ENCODE data around the gene ALDH9A1. TPM values are rescaled to one million over a fixed set of nuclear protein-coding genes. Genes with fewer than 3 reads are reported as not detected.

The ALDH9A1 gene
- total and polyA plus RNA-seq, 2 experiments from 2014 or later = 100 to 107 TPM

DNA sequence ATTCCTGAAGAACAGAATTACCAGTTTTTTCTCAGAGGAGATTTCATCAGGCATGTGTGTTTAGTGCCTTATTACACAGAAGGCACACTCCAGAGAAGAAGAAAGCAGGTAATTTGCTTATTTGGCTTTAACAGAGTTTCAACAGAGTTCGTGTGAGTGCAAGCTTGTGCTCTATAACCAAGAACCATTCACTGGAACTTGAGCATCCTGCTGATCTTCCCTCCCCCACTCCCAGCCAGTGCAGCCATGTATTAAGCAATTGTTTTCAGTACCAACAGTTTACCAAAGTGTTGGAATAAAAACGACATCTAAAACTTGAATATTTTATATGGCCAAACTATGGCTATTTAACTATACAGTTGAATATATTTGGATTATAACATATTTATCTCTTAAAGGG is 63.0 kb downstream of the ALDH9A1 start:
- Histone ChIP-seq H4K20me1 (ENCODE audit: insufficient read depth) (0 out of 2 replicates have a peak, but pooled peaks cover under 1% of the 10 kb centered on the region), H3K36me3 (ENCODE audit: low read depth) (peaks cover 4% of the 10 kb centered on the region; the same call in 1 of the 2 replicates), H3K27me3 (replicated peaks; ENCODE audit: insufficient read depth) (no peaks in the 10 kb centered on the region), H3K79me2 (ENCODE audit: insufficient read depth) (peaks cover 84% of the 10 kb centered on the region), H2AFZ (no peak overlapping the region), H3K4me2 (ENCODE audit: unreplicated experiment) (no peak overlapping the region), H3K27ac (no peak overlapping the region), H3K4me3 (no peak overlapping the region), H3K9me2 (ENCODE audit: insufficient read depth) (no peaks in the 10 kb centered on the region), H3K4me1 (ENCODE audit: insufficient read depth) (peaks cover 60% of the 10 kb centered on the region), H3K9ac (no peak overlapping the region), H3K9me3 (ENCODE audit: low read depth) (no peaks in the 10 kb centered on the region), H3F3A (ENCODE audit: insufficient read depth) (peaks cover 49% of the 10 kb centered on the region)
- WGBS, 2 experiments (ENCODE audit: low coverage in 1 of 2, low lambda C conversion rate in 2 of 2, missing lambda C conversion rate in 2 of 2) = 20 to 33% methylated on average over 2 of the region's 2 CpGs
- no peak for DNase-seq
- in situ Hi-C loops (cut with MboI) = no loop called here
- TF ChIP-seq EZH2phosphoT487 (IDR thresholded peaks at IDR 0.05; ENCODE audit: insufficient read depth, low read depth) (no peak), EZH2 (IDR thresholded peaks at IDR 0.05; ENCODE audit: insufficient read depth, poor library complexity, severe bottlenecking) (no peak)

DNA sequence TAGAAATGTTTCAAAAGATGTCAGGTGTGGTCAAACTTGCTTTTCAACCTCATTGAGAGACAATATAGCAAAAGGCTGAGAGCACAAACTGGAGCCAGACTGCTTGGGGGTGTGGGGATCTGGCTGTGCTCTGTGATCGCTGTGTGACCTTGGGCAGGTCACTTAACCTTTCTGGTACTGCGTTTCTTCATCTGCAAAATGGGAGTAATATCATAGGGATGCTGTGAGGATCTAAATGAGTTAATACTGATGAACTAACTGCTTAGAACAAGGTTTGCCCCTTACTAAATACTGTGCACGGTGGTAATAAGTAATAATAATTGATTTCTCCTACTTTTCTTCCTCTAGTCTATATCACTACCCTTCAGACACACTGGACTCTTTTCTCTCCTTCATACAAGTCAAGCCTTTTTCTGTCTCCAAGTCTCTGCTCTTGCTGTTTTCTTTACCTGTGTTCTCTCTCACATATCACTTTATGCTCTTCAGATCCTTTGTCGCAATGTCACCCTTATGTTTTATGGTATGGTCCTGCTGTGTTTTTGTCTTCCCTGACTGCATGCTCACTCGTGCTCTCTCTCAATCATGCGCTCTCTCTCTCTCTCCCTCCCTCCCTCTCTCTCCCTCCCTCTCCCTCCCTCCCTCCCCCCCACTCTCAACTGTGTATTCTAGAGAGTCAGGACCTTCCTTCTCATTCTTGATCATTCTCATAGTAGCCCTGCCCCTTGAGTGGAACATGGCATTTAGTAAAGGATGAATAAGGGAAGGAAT is 64.0 kb downstream of the ALDH9A1 start:
- H3F3A ChIP-seq (ENCODE audit: insufficient read depth) = peaks cover 49% of the 10 kb centered on the region
- peak overlapping the region; percentile 98 for H3K4me3 ChIP-seq
- no peaks in the 10 kb centered on the region for H3K36me3 ChIP-seq (ENCODE audit: low read depth)
- DNase-seq = no peak
- H3K79me2 ChIP-seq (ENCODE audit: insufficient read depth) = peaks cover 75% of the 10 kb centered on the region
- no peak overlapping the region for H2AFZ ChIP-seq
- H3K4me2 ChIP-seq (ENCODE audit: unreplicated experiment) = peak overlapping the region; percentile 96
- peaks cover 50% of the 10 kb centered on the region for H3K4me1 ChIP-seq (ENCODE audit: insufficient read depth)
- H3K27ac ChIP-seq = peak overlapping the region; percentile 91
- peak overlapping the region; percentile 4; the same call in 1 of the 2 replicates for H3K9ac ChIP-seq
- 80% methylated on average over 4 to 6 of the region's 6 CpGs for WGBS, 2 experiments (ENCODE audit: low coverage in 1 of 2, low lambda C conversion rate in 2 of 2, missing lambda C conversion rate in 2 of 2)
- no peak for TF ChIP-seq EZH2 (IDR thresholded peaks at IDR 0.05; ENCODE audit: insufficient read depth, poor library complexity, severe bottlenecking)
- TF ChIP-seq EZH2phosphoT487 (IDR thresholded peaks at IDR 0.05; ENCODE audit: insufficient read depth, low read depth) = no peak
- H3K9me2 ChIP-seq (ENCODE audit: insufficient read depth) = no peaks in the 10 kb centered on the region
- no peaks in the 10 kb centered on the region for H4K20me1 ChIP-seq (ENCODE audit: insufficient read depth)
- in situ Hi-C loops (cut with MboI) = no loop called here
- H3K9me3 ChIP-seq (ENCODE audit: low read depth) = no peaks in the 10 kb centered on the region
- H3K27me3 ChIP-seq (replicated peaks; ENCODE audit: insufficient read depth) = no peaks in the 10 kb centered on the region

DNA sequence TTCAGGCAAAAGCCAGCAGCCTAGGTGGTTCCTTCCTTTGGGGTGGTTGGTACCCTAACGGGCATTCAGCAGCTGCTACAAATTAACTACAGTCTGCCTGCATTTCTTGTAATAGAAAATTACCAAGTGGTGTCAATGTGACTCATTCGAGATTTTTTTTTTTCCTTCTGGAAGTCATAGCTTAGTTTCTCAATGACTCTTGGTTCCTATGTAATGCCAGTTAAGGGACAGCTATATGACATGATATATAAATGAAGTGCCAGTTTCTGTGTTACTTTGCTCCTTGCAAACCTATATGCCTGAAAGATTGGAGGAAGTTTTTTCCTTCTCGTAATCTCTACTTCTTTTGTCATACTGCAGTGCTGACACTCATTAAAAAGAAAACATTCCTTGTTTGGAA is 64.7 kb downstream of the ALDH9A1 start:
- no peaks in the 10 kb centered on the region for H3K27me3 ChIP-seq (replicated peaks; ENCODE audit: insufficient read depth)
- peak overlapping the region; percentile 98 for H3K4me3 ChIP-seq
- H3K79me2 ChIP-seq (ENCODE audit: insufficient read depth) = peaks cover 67% of the 10 kb centered on the region
- 1 to 2% methylated on average over 3 of the region's 3 CpGs for WGBS, 2 experiments (ENCODE audit: low coverage in 1 of 2, low lambda C conversion rate in 2 of 2, missing lambda C conversion rate in 2 of 2)
- peak overlapping the region; percentile 97 for H3K9ac ChIP-seq
- no peak overlapping the region for H2AFZ ChIP-seq
- no peaks in the 10 kb centered on the region for H4K20me1 ChIP-seq (ENCODE audit: insufficient read depth)
- no peaks in the 10 kb centered on the region for H3K9me3 ChIP-seq (ENCODE audit: low read depth)
- peak overlapping the region; percentile 91 for H3K27ac ChIP-seq
- H3K4me1 ChIP-seq (ENCODE audit: insufficient read depth) = peaks cover 49% of the 10 kb centered on the region
- TF ChIP-seq EZH2phosphoT487 (IDR thresholded peaks at IDR 0.05; ENCODE audit: insufficient read depth, low read depth) (no peak), EZH2 (IDR thresholded peaks at IDR 0.05; ENCODE audit: insufficient read depth, poor library complexity, severe bottlenecking) (no peak)
- no peaks in the 10 kb centered on the region for H3K36me3 ChIP-seq (ENCODE audit: low read depth)
- DNase-seq = peak; percentile 82
- no peaks in the 10 kb centered on the region for H3K9me2 ChIP-seq (ENCODE audit: insufficient read depth)
- in situ Hi-C loops (cut with MboI) = no loop called here
- H3K4me2 ChIP-seq (ENCODE audit: unreplicated experiment) = peak overlapping the region; percentile 96
- H3F3A ChIP-seq (ENCODE audit: insufficient read depth) = peaks cover 44% of the 10 kb centered on the region

- in situ Hi-C loops (cut with MboI) = no loop called here
Measured at GRCh38 chr1:165632491-165632890, 65.9 kb downstream of the ALDH9A1 start.

More at GRCh38 chr1:165632491-165632890, 65.9 kb downstream of the ALDH9A1 start:
- DNase-seq = peak; percentile 28
- Histone ChIP-seq H3K9me2 (ENCODE audit: insufficient read depth) (no peaks in the 10 kb centered on the region), H4K20me1 (ENCODE audit: insufficient read depth) (no peaks in the 10 kb centered on the region), H2AFZ (no peak overlapping the region), H3K27ac (peak overlapping the region; percentile 91), H3K4me3 (peak overlapping the region; percentile 98), H3K4me2 (ENCODE audit: unreplicated experiment) (peak overlapping the region; percentile 96), H3K79me2 (ENCODE audit: insufficient read depth) (peaks cover 59% of the 10 kb centered on the region), H3K27me3 (replicated peaks; ENCODE audit: insufficient read depth) (no peaks in the 10 kb centered on the region), H3K9me3 (ENCODE audit: low read depth) (no peaks in the 10 kb centered on the region), H3K36me3 (ENCODE audit: low read depth) (no peaks in the 10 kb centered on the region), H3K9ac (peak overlapping the region; percentile 97), H3F3A (ENCODE audit: insufficient read depth) (peaks cover 32% of the 10 kb centered on the region), H3K4me1 (ENCODE audit: insufficient read depth) (peaks cover 38% of the 10 kb centered on the region)
- no peak for TF ChIP-seq EZH2 (IDR thresholded peaks at IDR 0.05; ENCODE audit: insufficient read depth, poor library complexity, severe bottlenecking)
- no peak for TF ChIP-seq EZH2phosphoT487 (IDR thresholded peaks at IDR 0.05; ENCODE audit: insufficient read depth, low read depth)
- 9% methylated on average over 7 of the region's 7 CpGs for WGBS, 2 experiments (ENCODE audit: low coverage in 1 of 2, low lambda C conversion rate in 2 of 2, missing lambda C conversion rate in 2 of 2)
